ENCODE results near the gene ADRA2C.

ADRA2C gene

GRCh38 chr4:3768842-3769641 lies 2.9 kb downstream of the ADRA2C start:
- no peak overlapping the region for H2AFZ ChIP-seq (ENCODE audit: low read depth, low read length, severe bottlenecking)
- H3K36me3 ChIP-seq (ENCODE audit: low read length): no peaks in the 10 kb centered on the region

GRCh38 chr4:3769642-3770184 lies 3.5 kb downstream of the ADRA2C start:
- H2AFZ ChIP-seq (ENCODE audit: low read depth, low read length, severe bottlenecking): no peak overlapping the region
- H3K9me3 ChIP-seq (ENCODE audit: insufficient read depth, low read length): no peaks in the 10 kb centered on the region
- no peaks in the 10 kb centered on the region for H3K27me3 ChIP-seq (ENCODE audit: low read length)
- no peaks in the 10 kb centered on the region for H3K79me2 ChIP-seq (ENCODE audit: insufficient read depth, low read length)
- no peaks in the 10 kb centered on the region for H3F3A ChIP-seq (ENCODE audit: insufficient read depth)
- no peak overlapping the region for H3K4me3 ChIP-seq (ENCODE audit: insufficient read depth, low read length, poor library complexity, severe bottlenecking)
- no peaks in the 10 kb centered on the region for H3K36me3 ChIP-seq (ENCODE audit: low read length)
- no peak for TF ChIP-seq EZH2phosphoT487 (conservative IDR thresholded peaks at IDR 0.05; ENCODE audit: low read length)
- TF ChIP-seq CTCF (IDR thresholded peaks at IDR 0.05; ENCODE audit: insufficient read depth, low read length, poor library complexity, severe bottlenecking): no peak
- H3K27ac ChIP-seq (ENCODE audit: low read depth, low read length): no peak overlapping the region
- no peak overlapping the region for H3K9ac ChIP-seq (ENCODE audit: low read length)
- no peaks in the 10 kb centered on the region for H3K9me2 ChIP-seq (replicated peaks; ENCODE audit: insufficient read depth, low read length)
- no peak overlapping the region for H3K4me2 ChIP-seq (ENCODE audit: low read depth, low read length, poor library complexity, severe bottlenecking)
- H4K20me1 ChIP-seq (ENCODE audit: low read depth, low read length): no peaks in the 10 kb centered on the region

More at GRCh38 chr4:3768842-3769641, 2.9 kb downstream of the ADRA2C start:
- TF ChIP-seq EZH2phosphoT487 (conservative IDR thresholded peaks at IDR 0.05; ENCODE audit: low read length) (no peak), CTCF (IDR thresholded peaks at IDR 0.05; ENCODE audit: insufficient read depth, low read length, poor library complexity, severe bottlenecking) (no peak)
- Histone ChIP-seq H3K4me2 (ENCODE audit: low read depth, low read length, poor library complexity, severe bottlenecking) (no peak overlapping the region), H3K79me2 (ENCODE audit: insufficient read depth, low read length) (no peaks in the 10 kb centered on the region), H3K4me3 (ENCODE audit: insufficient read depth, low read length, poor library complexity, severe bottlenecking) (no peak overlapping the region), H3K27ac (ENCODE audit: low read depth, low read length) (no peak overlapping the region), H3K9me2 (replicated peaks; ENCODE audit: insufficient read depth, low read length) (no peaks in the 10 kb centered on the region), H3K9ac (ENCODE audit: low read length) (no peak overlapping the region), H3K27me3 (ENCODE audit: low read length) (no peaks in the 10 kb centered on the region), H3F3A (ENCODE audit: insufficient read depth) (no peaks in the 10 kb centered on the region), H3K9me3 (ENCODE audit: insufficient read depth, low read length) (no peaks in the 10 kb centered on the region), H4K20me1 (ENCODE audit: low read depth, low read length) (no peaks in the 10 kb centered on the region)

- Histone ChIP-seq H4K20me1 (ENCODE audit: low read depth, low read length) (no peaks in the 10 kb centered on the region), H3K9me3 (ENCODE audit: insufficient read depth, low read length) (no peaks in the 10 kb centered on the region), H3K4me2 (ENCODE audit: low read depth, low read length, poor library complexity, severe bottlenecking) (no peak overlapping the region), H3K79me2 (ENCODE audit: insufficient read depth, low read length) (no peaks in the 10 kb centered on the region), H3K9me2 (replicated peaks; ENCODE audit: insufficient read depth, low read length) (no peaks in the 10 kb centered on the region), H3F3A (ENCODE audit: insufficient read depth) (no peaks in the 10 kb centered on the region), H3K9ac (ENCODE audit: low read length) (no peak overlapping the region), H3K27ac (ENCODE audit: low read depth, low read length) (no peak overlapping the region), H3K27me3 (ENCODE audit: low read length) (no peaks in the 10 kb centered on the region), H2AFZ (ENCODE audit: low read depth, low read length, severe bottlenecking) (no peak overlapping the region), H3K4me3 (ENCODE audit: insufficient read depth, low read length, poor library complexity, severe bottlenecking) (no peak overlapping the region), H3K36me3 (ENCODE audit: low read length) (no peaks in the 10 kb centered on the region)
- TF ChIP-seq CTCF (IDR thresholded peaks at IDR 0.05; ENCODE audit: insufficient read depth, low read length, poor library complexity, severe bottlenecking) (no peak), EZH2phosphoT487 (conservative IDR thresholded peaks at IDR 0.05; ENCODE audit: low read length) (no peak)
Measured at GRCh38 chr4:3770323-3771163, 4.4 kb downstream of the ADRA2C start.

Data from SU-DHL-6 (cell line).